Measurements from ENCODE around the gene ZMYM1.

DNA sequence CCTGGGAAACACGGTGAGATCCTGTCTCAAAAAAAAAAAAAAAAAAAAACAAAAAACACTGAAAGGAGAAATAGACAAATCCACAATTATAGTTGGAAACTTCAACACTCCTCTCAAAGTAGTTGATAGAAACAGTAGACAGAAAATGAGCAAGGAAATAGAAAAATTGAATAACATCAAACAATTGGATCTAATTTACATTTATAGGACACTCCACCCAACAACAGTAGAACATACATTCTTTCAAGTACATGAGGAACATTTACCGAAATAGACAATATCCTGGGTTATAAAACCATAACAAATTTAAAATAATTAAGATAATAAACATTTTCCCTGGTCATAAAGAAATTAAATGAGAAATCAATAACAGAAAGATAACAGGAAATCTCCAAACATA lies 14.9 kb upstream of the ZMYM1 start:
- TF ChIP-seq YY1 (IDR thresholded peaks at IDR 0.05; ENCODE audit: insufficient read depth, insufficient read length) (no peak), ZNF274 (IDR thresholded peaks at IDR 0.05; ENCODE audit: low read depth, low read length) (no peak), SUZ12 (IDR thresholded peaks at IDR 0.05; ENCODE audit: extremely low read depth, insufficient read depth, insufficient read length) (no peak)
